ENCODE measurements around the gene PI4KA.
A peak's percentile ranks its signal among the peaks of the same experiment; 100 is the strongest.

PI4KA gene

DNA sequence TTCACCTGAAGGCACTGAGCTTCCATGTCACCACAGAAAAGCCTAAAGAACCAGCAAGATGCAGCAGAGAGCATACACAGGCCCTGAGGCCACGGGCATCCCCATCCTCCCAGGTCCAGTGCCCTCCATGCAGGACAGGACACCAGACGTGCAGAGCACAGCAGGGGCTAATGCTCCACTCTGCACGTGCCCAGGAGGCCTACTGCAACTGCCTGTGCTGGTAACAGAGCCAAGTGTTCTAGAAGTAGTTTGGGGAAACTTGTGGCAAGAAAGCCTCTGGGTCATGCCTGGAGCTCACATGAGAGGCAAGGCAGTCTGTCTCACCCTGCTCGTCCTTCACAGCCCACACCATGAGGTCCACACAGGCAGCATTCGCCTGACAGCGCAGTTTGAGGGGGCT lies 54.0 kb downstream of the PI4KA start:
- H3K4me3 ChIP-seq (ENCODE audit: low read length): no peak overlapping the region
- no peak for DNase-seq (ENCODE audit: low read depth, low spot score)

DNA sequence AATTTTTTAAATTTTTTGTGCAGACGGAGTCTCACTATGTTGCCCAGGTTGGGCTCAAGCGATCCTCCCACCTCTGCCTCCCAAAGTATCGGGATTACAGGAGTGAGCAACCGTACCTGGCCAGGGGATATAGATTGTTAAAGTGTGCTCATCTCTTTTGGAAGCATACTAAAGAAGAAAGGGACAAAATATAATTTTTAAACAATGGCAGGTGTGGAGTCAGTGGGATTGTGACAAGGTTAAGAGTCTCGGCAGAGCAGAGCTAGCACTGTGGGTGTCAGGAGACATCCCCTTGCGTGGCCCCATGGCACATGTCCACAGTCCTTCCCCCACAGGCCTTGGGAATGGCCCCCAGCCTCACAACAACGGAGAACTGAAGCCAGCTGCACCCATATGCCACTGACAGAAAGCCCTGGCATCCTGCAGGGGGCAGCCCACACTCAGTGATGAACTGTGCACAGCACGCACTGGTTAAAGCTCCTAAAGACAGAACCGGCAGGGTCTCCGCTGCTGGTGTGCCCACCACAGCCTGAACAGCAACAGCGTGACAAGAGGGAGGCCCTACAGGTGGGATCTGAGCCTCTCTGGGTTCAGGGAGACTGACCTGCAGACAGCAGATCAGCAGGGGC lies 54.8 kb downstream of the PI4KA start:
- no peak overlapping the region for H3K4me3 ChIP-seq (ENCODE audit: low read length)
- DNase-seq (ENCODE audit: low read depth, low spot score): peak; percentile 18

DNA sequence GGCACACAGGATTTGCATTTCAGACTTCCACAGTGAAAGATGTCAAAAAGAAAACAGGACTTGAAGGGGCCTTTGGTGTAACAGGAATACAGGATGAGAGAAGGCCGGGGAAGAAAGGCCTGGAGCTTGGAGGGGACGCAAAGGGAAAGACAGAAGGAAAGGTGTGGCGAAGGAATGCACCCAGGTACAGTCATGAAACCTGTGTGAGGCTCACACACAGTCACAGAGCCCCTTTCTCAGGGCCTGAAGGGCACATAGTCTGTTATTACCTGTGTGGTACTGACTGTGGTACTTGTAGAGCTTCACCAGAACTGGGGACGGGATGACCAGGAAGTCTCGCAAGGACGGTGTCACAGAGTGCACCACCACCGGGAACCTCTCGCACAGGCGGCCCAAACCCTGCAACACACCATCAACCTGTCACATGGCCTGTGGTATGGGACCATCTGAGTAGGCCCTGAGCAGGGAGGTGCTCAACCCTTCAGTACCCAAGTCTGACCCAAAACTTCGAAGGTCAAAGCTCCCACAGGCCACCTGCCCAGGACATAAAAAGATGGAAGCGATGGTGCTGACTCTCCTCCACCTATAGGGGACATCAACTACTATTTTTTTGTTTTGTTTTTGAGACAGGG lies 55.6 kb downstream of the PI4KA start:
- no peak overlapping the region for H3K4me3 ChIP-seq (ENCODE audit: low read length)
- no peak for DNase-seq (ENCODE audit: low read depth, low spot score)

DNA sequence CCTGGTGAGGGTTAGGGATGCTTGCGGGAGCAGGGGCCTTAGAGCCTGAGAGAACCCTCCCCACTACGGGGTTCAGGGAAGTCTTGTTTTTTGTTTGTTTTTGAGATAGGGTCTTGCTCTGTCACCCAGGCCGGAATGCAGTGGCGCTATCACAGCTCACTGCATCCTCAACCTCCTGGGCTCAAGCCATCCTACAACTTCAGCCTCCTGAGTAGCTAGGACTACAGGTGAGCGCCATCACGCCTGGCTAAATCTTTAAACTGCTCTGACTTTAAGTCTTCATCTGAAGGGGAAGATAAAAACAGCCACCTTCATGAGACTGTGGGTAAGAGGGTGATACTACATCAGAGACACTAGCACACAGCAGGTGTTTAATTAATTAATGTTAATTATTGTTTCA lies 56.2 kb downstream of the PI4KA start:
- no peak overlapping the region for H3K4me3 ChIP-seq (ENCODE audit: low read length)
- no peak for DNase-seq (ENCODE audit: low read depth, low spot score)

DNA sequence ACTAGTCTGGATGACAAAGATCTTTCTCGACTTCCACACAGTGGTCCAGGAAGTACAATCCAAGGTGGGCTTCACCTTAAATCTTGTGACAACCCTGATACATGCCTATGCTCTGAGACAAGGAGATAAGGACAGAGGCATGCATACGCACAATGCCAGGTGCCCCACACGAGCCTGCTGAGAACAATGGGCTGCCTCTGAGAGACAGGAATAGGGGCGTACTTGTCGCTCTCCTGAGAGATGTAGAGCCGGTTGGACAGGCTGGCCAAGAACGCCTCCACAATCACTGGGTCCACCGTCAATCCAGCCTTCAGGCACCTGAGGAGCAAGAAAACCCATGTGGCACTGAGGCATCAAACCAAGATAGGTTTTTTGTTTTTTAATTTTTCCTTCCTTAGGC lies 59.2 kb downstream of the PI4KA start:
- no peak overlapping the region for H3K4me3 ChIP-seq (ENCODE audit: low read length)
- no peak for DNase-seq (ENCODE audit: low read depth, low spot score)

DNA sequence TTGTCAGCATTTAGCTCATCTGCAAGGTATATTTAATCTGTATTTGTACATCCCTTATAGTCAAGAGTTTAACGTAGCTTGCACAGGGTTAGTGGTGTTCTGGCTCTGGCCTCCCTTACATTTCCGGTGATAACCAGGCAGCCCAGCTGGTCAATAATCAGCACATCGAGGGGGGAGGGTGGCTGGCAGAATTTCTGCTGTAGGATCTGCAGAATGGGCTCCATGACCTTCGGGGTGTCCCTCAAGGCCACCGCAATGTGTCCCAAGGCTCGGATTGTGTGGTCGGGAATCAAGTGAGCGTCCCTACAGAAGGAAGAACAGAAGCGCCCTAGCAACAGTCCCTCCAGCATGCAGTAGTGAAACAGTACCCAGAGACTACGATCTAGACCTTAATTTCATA lies 59.6 kb downstream of the PI4KA start:
- no peak for DNase-seq (ENCODE audit: low read depth, low spot score)
- H3K4me3 ChIP-seq (ENCODE audit: low read length): no peak overlapping the region

DNA sequence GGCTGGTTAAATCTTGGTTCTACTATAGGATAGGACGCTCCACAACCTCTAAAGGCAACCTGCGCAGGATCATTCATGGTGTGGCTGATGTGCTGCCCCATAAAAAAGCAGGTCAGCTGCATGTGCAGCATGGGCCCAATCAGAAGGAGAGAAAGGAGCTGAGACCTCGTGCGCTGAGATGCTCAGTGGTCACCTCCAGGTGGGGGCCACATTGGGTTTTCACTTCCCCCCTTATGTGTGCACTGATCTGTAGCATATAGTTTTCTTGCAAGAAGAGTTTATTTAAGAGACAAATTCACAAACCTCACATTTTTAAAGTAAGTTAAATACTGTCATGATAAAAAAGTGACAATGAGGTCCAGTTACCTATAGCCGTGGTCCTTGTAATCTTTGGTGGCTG lies 60.4 kb downstream of the PI4KA start:
- DNase-seq (ENCODE audit: low read depth, low spot score): no peak
- no peak overlapping the region for H3K4me3 ChIP-seq (ENCODE audit: low read length)

DNA sequence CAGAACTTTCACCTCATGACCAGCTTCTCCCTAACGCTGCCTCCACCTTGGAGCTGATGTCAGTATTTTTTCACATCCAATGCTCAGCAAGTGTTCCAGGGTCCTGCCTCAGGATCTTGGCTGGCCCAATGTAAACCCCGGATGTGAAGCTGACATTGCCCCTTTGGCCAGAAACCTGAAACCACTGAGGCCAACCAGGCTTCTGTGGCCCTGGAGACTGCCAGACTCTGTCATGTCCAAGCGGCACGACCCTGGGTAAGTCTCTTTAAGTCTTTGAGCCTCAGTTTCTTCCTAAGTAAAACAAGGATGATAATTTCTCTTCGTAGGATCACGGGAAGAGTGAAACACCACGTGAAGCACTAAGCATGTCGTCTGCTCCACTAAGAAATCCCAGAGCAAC lies 61.9 kb downstream of the PI4KA start:
- DNase-seq (ENCODE audit: low read depth, low spot score): no peak

DNA sequence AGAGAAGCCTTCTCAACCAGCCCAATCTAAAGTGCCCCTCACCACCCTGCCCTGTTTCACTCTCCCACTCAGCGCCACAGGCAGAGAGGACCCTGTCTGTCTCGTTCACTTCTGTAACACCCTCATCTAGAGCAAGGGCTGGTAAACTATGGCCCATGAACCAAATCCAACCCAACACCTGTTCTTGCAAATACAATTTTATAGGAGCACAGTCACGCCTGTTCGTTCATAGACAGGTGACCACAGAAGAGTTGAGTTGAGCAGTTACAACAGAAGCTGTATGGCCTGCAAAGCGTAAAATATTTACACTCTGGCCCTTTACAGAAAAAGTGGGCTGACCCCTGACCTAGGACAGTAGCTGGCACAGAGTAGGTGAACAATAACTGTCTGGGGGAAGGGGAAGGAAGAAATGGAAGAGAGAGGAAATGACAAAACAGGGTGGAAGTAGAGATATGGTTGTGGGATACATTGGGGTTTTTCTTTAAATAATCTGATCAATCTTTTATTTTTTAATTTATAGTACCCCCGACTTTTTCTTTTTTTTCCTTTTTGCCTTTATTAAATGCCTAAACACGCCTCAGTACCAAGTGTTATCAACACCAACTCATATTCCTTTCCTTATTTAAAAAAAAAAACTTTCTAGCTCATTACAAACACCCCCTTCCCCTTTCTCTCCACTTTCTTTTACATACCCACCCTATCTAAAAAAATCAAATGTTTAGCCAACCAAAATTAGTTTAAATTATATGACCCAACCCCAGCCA lies 63.8 kb downstream of the PI4KA start:
- no peak for DNase-seq (ENCODE audit: low read depth, low spot score)
- H3K4me3 ChIP-seq (ENCODE audit: low read length): no peak overlapping the region

More for the DNA sequence above, 61.9 kb downstream of the PI4KA start:
- H3K4me3 ChIP-seq (ENCODE audit: low read length): no peak overlapping the region

DNA sequence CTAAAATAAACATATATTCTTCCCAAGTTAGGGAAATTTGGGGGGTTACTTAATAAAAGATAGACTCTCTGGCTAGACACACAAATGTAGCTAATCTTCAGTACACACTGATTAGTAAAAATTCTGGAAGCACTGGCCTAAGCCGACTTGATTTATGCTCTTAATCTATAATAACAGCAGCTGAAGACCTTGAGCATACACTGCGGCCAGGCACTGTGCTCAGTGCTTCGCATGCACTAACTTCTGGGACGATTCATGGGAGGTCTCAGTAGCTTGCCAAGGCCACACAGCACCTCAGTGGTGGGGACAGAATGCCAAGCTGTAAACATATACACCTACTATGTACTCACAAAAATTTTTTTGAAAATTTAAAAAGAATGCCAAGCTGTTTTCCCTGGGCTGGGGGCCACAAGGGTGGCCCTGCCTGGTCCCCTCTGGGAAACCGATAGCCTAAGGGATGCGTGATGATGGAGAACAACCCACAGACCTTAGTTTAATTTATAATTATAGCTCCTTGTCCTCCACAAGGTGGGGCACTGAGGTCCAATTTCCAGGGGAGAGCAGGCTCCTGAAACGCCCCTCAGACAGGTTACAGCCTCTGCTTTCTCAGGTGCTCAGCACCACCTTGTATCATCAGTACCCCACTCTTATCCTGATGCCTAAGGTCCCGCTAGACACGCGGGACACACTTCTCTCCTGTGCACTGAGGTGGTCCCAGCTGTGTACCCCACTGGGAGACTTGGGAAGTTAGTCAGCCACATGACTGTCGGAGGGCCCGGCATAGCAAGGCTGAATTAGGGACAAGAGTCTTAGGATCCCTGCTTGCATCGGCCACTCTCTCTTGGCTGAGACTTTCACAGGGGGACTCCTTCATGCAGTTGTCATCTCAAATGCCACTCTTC lies 64.6 kb downstream of the PI4KA start:
- no peak overlapping the region for H3K4me3 ChIP-seq (ENCODE audit: low read length)
- DNase-seq (ENCODE audit: low read depth, low spot score): no peak

DNA sequence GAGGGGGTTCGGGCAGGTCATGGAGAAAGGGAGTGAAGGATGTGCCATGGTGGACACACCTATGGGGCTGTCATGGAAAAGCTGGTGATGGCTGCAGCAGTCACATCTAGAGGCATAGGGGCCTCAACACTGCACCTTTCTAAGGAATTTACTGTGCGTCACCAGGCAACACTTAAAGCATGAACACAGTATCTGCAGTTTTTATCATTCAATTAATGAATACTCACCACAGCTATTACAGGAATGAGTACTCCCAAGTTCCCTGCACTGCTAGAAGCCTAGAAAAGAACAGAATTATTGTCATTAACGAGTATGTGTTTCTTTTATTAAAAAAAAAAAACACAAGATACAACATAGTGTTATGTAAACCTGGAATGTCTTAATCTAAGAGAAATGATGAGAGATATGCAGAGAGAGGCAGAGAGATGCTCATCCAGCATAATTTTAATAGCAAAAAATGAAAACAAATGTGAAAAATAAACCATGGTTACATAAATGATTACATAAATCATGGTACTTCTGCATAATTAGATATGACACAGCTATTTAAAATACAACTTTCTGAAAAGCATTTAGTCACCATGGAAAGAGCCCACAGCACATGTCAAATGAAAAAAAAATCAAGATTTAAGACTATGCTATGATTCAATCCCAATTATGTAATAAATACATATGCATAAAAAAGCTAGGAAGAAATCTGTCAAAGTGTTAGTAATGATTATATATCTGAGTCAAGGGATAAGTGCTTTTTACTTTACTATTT lies 65.5 kb downstream of the PI4KA start:
- no peak overlapping the region for H3K4me3 ChIP-seq (ENCODE audit: low read length)
- DNase-seq (ENCODE audit: low read depth, low spot score): no peak

DNA sequence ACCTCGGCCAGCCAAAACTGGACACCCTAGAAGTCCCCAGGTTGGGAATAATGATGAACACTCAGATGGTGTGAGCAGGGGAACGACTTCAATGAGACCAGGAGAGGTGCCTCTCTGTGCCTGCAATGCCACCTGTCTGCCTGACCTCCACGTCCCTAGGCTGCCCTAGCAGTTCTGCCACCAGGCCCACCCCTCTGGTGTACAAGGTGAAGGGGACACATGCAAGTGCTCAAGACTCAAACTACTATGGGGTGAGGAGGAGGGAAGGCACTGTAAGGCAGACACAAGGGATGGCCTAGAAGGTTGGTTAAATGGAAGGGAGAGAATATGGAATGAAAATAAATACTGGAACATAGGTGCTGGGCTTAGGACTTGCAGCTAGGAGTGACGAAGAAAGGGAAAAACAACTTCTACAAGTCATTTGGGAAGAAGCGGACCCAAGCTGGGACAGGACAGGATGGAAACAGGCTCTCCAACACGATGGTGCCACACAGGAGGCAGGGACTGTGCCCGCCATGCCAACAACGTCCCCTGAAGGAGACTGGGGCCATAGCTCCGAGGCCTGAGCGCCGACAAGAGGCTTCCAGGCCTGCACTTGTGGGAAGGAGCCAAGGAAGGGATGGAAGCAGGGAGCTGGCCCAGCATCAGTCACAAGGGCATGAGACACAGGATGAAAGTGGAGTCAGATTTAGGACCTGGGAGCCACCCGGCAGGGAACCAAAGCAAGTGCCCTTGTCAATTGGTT lies 66.2 kb downstream of the PI4KA start:
- DNase-seq (ENCODE audit: low read depth, low spot score): no peak
- no peak overlapping the region for H3K4me3 ChIP-seq (ENCODE audit: low read length)

DNA sequence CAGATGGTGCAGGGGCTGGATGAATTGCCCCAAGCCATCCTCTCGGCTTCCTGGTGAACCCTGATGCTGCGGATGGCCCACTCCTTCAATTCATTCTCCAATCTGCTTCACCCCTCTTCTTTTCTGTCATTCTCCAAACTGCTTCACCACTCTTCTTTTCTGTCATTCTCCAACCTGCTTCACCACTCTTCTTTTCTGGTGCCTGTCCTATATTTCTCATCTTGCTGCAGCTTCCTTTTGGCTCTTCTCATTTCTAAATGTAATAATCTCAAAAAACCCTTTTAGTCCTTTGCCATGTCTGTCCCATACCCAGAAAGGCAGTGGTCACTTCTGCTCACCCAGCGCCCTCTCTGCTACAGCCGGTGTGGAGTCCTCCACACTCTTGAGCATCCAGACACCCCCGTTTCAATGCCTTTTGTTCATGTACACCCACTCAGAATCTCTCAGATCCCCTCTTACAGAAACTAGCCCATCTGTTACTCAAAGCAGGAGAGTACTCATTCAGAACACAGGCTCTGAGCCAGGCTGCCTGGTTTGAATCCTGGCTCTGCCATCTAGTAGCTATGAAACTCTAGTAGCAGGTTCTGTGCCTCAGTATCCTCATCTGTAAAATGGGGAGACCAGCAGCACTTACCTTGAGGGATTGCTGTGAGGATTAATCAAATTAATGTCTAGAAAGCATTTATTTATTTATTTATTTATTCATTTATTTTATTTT lies 69.8 kb downstream of the PI4KA start:
- H3K4me3 ChIP-seq (ENCODE audit: low read length): no peak overlapping the region
- DNase-seq (ENCODE audit: low read depth, low spot score): no peak

DNA sequence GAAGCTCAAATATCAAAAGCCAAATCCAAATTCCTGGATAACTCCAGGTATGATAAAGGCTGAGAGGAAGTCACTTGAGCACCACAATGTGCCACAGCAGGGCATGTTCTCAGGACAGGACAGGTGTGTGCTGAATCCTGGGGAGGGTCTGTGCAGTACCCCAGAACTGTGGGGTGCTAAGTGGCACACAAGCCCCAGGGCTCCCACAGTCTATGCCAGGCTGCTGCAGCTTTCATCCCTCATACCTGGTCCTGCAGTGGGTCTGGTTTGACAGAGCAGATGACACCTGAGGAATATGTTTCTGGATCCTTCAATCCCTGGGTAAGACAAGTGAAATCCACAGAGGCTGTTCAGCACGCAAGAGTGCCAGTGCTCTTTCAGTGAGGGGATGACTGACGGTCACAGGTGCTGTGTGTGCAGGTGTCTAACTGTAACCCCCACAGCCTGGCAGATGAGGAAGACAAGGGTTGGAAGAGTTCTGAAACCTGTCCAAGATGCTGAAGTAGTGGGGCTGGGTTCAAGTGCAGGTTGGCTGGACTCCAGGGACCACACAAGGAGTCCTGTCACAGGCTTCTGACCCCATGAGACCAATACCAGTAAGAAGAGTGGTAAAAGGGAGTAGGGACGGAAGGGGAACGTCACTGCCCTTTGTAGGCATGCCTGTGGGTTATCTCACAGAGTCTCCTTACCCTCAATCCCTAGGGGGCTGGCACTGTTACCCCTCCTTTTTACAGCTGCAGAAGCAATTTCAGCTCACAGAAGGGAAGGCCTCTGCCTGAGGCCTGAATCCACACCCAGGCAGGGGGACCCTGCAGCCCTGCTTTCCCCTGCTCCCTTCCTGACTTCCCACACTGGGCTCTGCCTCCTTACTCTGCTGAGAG lies 70.6 kb downstream of the PI4KA start:
- no peak for DNase-seq (ENCODE audit: low read depth, low spot score)
- H3K4me3 ChIP-seq (ENCODE audit: low read length): no peak overlapping the region

DNA sequence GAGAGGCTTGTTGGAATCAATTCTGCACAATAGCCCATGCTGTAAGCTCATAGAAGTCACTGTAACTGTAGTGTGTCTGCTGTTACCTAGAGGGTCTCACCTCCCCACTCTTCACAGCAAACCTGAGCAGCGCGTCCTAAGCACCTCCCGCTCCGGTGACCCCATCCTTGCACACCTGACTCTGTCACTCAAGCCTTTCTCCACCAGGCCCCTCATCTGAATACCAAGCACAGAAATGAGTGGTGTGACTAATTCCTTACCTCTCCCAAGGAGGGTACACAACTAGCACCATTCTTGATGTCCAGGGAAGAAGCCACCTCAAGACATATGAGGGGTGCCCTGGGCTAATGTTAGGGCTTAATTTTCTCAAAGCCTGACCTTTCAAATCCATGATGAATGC lies 71.4 kb downstream of the PI4KA start:
- no peak for DNase-seq (ENCODE audit: low read depth, low spot score)
- no peak overlapping the region for H3K4me3 ChIP-seq (ENCODE audit: low read length)

DNA sequence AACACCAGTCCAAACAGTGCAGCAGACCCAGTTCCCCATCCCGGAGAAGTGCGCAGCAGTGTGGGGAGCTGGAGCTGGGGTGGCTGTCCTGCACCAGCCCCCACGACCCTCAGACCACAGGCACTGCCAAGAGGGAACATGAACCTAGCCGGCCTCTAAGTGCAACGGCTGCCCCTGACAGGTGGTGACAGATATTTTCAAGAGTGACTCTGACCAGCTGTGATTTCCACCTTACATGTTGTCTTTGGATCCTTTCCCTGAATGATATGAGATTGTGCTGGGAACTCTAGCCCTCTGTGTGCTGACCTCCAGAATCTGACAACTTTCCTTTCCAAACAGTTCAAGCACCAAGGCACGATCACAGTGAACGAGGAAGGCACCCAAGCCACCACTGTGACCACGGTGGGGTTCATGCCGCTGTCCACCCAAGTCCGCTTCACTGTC lies 72.1 kb downstream of the PI4KA start:
- DNase-seq (ENCODE audit: low read depth, low spot score): no peak
- H3K4me3 ChIP-seq (ENCODE audit: low read length): no peak overlapping the region

DNA sequence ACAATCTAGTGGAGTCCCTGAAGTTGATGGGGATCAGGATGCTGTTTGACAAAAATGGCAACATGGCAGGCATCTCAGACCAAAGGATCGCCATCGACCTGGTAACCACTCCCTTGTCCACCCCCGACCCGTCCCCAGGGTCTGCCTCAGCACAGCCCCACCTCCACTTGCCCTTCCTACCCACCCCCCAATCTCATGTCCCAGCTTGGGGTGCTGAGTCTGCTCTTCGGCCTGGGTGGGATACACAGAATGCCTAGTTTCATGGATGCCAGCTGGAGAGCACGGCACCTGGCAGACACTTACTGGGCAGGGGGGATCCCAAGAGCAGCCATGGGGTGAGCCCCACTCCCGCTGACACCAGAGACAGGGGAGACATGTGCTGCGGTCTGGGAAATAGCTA lies 72.6 kb downstream of the PI4KA start:
- H3K4me3 ChIP-seq (ENCODE audit: low read length): no peak overlapping the region
- no peak for DNase-seq (ENCODE audit: low read depth, low spot score)

Measured in Jurkat, Clone E6-1 (cell line).